AG04450 (cell line): Measurements from ENCODE around the gene KRT33A. TPM values are rescaled to one million over a fixed set of nuclear protein-coding genes. Genes with fewer than 3 reads are reported as not detected.

ENCODE experiments used
- CTCF ChIA-PET: fragments of 300-600, 350-600 bp; formaldehyde crosslinking; extraction: SDS; loops from one replicate; lab custom pipeline; 2022; ENCODE audit warnings: antibody characterized with exemption, inconsistent platforms; lab: Charles Lee
- POLR2A ChIA-PET: fragments of 350-600 bp; formaldehyde crosslinking; extraction: SDS; loops from one replicate; lab custom pipeline; 2021; ENCODE audit warnings: antibody characterized with exemption, inconsistent platforms; lab: Yijun Ruan, JAX
- DNase-seq: peaks from one replicate; pipeline ENCODE4 v3.0.0-alpha.2; 2011; ENCODE audit warnings: low read depth, low spot score
- H3K27ac ChIP-seq: one replicate; pipeline ENCODE4 v1.5.1; 2012; ENCODE audit warnings: low read depth, low read length, control low read depth
- H3K27me3 ChIP-seq: one replicate; pipeline ENCODE4 v1.6.0; 2012; ENCODE audit warnings: low read length; ENCODE audit not compliant: control insufficient read depth, insufficient read depth
- H3K4me3 ChIP-seq: 2 replicates; pipeline ENCODE4 v1.5.1; 2011; ENCODE audit warnings: mild to moderate bottlenecking, low read depth, low read length, control low read depth
- H3K9me3 ChIP-seq: 2 replicates; pipeline ENCODE4 v1.5.1; 2012; ENCODE audit warnings: low read length; ENCODE audit not compliant: control insufficient read depth, insufficient read depth
- CTCF ChIP-seq: IDR thresholded peaks from 2 replicates; pipeline ENCODE4 v1.5.1; 2011; ENCODE audit warnings: low read depth, low read length, control low read depth, inconsistent platforms
- polyA plus RNA-seq: library from polyadenylated mRNA; depleted of rRNA; stranded (reverse); fragments of >200 nt; gene quantifications from 2 replicates; pipeline ENCODE4 v1.2.3, GENCODE V29; 2011; rRNA removed

The KRT33A gene
- polyA plus RNA-seq, 1 experiment = not detected

GRCh38 chr17:41298458-41299135 lies 52.0 kb downstream of the KRT33A start:
- Histone ChIP-seq H3K4me3 (no peak overlapping the region), H3K27me3 (no peaks in the 10 kb centered on the region), H3K9me3 (peaks cover 2% of the 10 kb centered on the region), H3K27ac (no peak overlapping the region)
- TF ChIP-seq CTCF = no peak
- ChIA-PET POLR2A (no interaction called here), CTCF (no interaction called here)
- no peak for DNase-seq

GRCh38 chr17:41296846-41297245 lies 53.8 kb downstream of the KRT33A start:
- no peak overlapping the region for H3K27ac ChIP-seq
- ChIA-PET CTCF (no interaction called here), POLR2A (no interaction called here)
- H3K27me3 ChIP-seq = no peaks in the 10 kb centered on the region
- no peak for DNase-seq
- H3K4me3 ChIP-seq = no peak overlapping the region
- H3K9me3 ChIP-seq = peaks cover 2% of the 10 kb centered on the region
- no peak for TF ChIP-seq CTCF

Other genes with a start within 250 kb of the KRT33A start
- not detected in 2 replicates for gene KRTAP4-16, start 248.6 kb downstream of the KRT33A start, polyA plus RNA-seq
- gene KRTAP4-9, start 245.4 kb downstream of the KRT33A start, polyA plus RNA-seq = not detected in 2 replicates
- gene KRTAP4-11, start 232.5 kb downstream of the KRT33A start, polyA plus RNA-seq = not detected in 2 replicates
- gene KRTAP4-12, start 226.6 kb downstream of the KRT33A start, polyA plus RNA-seq = not detected in 2 replicates
- gene KRTAP4-6, start 210.3 kb downstream of the KRT33A start, polyA plus RNA-seq = not detected in 2 replicates
- gene KRTAP4-5, start 201.0 kb downstream of the KRT33A start, polyA plus RNA-seq = not detected in 2 replicates
- not detected in 2 replicates for gene KRTAP4-4, start 190.1 kb downstream of the KRT33A start, polyA plus RNA-seq
- gene KRTAP4-3, start 182.6 kb downstream of the KRT33A start, polyA plus RNA-seq = not detected in 2 replicates
- not detected in 2 replicates for gene KRTAP4-2, start 172.6 kb downstream of the KRT33A start, polyA plus RNA-seq
- gene KRTAP4-1, start 165.9 kb downstream of the KRT33A start, polyA plus RNA-seq = not detected in 2 replicates
- gene KRTAP9-1, start 160.9 kb downstream of the KRT33A start, polyA plus RNA-seq = not detected in 2 replicates
- not detected in 2 replicates for gene KRTAP9-2, start 124.2 kb downstream of the KRT33A start, polyA plus RNA-seq
- not detected in 2 replicates for gene KRTAP9-3, start 118.4 kb downstream of the KRT33A start, polyA plus RNA-seq
- gene KRTAP9-8, start 112.8 kb downstream of the KRT33A start, polyA plus RNA-seq = not detected in 2 replicates
- not detected in 2 replicates for gene KRTAP9-4, start 101.1 kb downstream of the KRT33A start, polyA plus RNA-seq
- not detected in 2 replicates for gene KRTAP9-9, start 95.4 kb downstream of the KRT33A start, polyA plus RNA-seq
- gene KRTAP9-6, start 85.5 kb downstream of the KRT33A start, polyA plus RNA-seq = not detected in 2 replicates
- gene KRTAP9-7, start 75.1 kb downstream of the KRT33A start, polyA plus RNA-seq = not detected in 2 replicates
- not detected in 2 replicates for gene KRTAP29-1, start 48.0 kb downstream of the KRT33A start, polyA plus RNA-seq
- not detected in 2 replicates for gene KRTAP16-1, start 41.5 kb downstream of the KRT33A start, polyA plus RNA-seq
- gene KRTAP17-1, start 35.1 kb downstream of the KRT33A start, polyA plus RNA-seq = not detected in 2 replicates
- gene KRT33B, start 19.0 kb upstream of the KRT33A start, polyA plus RNA-seq = 0.07 TPM in 1 of 2 replicates, not detected in the other
- 0.27 and 0.29 TPM in 2 replicates for gene KRT34, start 31.5 kb upstream of the KRT33A start, polyA plus RNA-seq
- not detected in 2 replicates for gene KRT31, start 46.8 kb upstream of the KRT33A start, polyA plus RNA-seq
- not detected in 2 replicates for gene KRT37, start 73.8 kb upstream of the KRT33A start, polyA plus RNA-seq
- gene KRT38, start 90.2 kb upstream of the KRT33A start, polyA plus RNA-seq = 0.11 and 0.17 TPM in 2 replicates
- 0.09 and 0.14 TPM in 2 replicates for gene KRT32, start 116.6 kb upstream of the KRT33A start, polyA plus RNA-seq
- not detected in 2 replicates for gene KRT35, start 130.3 kb upstream of the KRT33A start, polyA plus RNA-seq
- gene KRT36, start 139.1 kb upstream of the KRT33A start, polyA plus RNA-seq = not detected in 2 replicates
- gene KRT13, start 154.8 kb upstream of the KRT33A start, polyA plus RNA-seq = 0.05 TPM in 1 of 2 replicates, not detected in the other
- 1.4 and 1.8 TPM in 2 replicates for gene KRT15, start 168.1 kb upstream of the KRT33A start, polyA plus RNA-seq
- 19.7 and 27.6 TPM in 2 replicates for gene KRT19, start 177.5 kb upstream of the KRT33A start, polyA plus RNA-seq
- not detected in 2 replicates for gene KRT9, start 221.2 kb upstream of the KRT33A start, polyA plus RNA-seq
- 0.09 TPM in 1 of 2 replicates, not detected in the other for gene KRT14, start 236.1 kb upstream of the KRT33A start, polyA plus RNA-seq